ENCODE data around the gene SSBP2.

Gene SSBP2

GRCh38 chr5:81751009-81751835 is at the start of gene SSBP2:
Gene SSBP2, minus strand, starts transcription at chr5:81751097. Its CDS starts 55 bp downstream, at chr5:81751042.
- DNase-seq (ENCODE audit: low read depth), result peak; percentile 92
- no peak for TF ChIP-seq CTCF (IDR thresholded peaks at IDR 0.05; ENCODE audit: low read depth, low read length, missing control alignments)

DNA sequence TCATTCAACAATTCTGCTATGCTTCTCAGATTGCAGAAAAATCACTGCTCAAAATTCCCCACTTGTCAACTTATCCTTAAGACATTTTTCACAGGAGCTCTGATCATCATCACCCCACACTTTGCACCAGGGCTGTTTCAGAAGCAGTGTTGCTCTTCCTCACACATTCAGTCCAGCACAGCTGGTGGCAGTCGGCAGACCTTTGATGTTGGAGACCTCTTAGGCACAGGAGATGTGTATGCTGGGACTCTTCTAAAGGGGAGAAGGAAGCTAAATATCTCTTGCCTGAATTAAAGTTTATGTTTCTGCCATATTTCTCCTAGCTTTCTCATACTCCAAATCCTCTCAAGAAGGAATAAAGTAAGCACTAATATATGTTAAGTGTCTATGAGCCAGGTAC is 44.8 kb upstream of the SSBP2 start:
- no peak for TF ChIP-seq CTCF (IDR thresholded peaks at IDR 0.05; ENCODE audit: low read depth, low read length, missing control alignments)
- H3K4me3 ChIP-seq (ENCODE audit: low read depth, low read length), result no peak overlapping the region
- no peak for DNase-seq (ENCODE audit: low read depth)

More at GRCh38 chr5:81751009-81751835, at the start of gene SSBP2:
- peak within 1 kb of the TSS; percentile 93 for H3K4me3 ChIP-seq (ENCODE audit: low read depth, low read length)

DNA sequence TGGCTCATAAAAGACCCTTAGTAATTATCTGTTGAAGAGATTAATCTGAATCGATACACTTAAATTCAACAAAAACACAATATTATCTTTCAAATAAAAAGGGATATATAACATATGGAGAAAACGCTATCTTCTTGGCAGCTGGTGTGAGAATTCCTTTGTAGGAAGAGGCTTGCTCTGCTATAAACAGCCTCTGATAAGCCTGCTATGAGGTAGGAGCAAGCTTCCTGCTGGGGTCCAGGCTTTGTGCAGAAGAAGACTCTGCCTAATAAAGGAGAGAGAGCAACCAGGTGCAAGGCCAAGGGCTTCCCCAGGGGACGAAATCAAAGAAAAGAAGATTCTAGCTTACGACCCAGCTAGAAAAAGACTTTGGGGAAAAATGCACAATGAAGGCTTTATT is 43.3 kb upstream of the SSBP2 start:
- no peak overlapping the region for H3K4me3 ChIP-seq (ENCODE audit: low read depth, low read length)
- TF ChIP-seq CTCF (IDR thresholded peaks at IDR 0.05; ENCODE audit: low read depth, low read length, missing control alignments), result no peak
- no peak for DNase-seq (ENCODE audit: low read depth)

- TF ChIP-seq CTCF (IDR thresholded peaks at IDR 0.05; ENCODE audit: low read depth, low read length, missing control alignments), result no peak
- H3K4me3 ChIP-seq (ENCODE audit: low read depth, low read length), result no peak overlapping the region
- DNase-seq (ENCODE audit: low read depth), result no peak
These were observed 39.4 kb upstream of the SSBP2 start for GRCh38 chr5:81790336-81790735.

GRCh38 chr5:81789033-81789432 is 38.1 kb upstream of the SSBP2 start:
- DNase-seq (ENCODE audit: low read depth), result no peak
- no peak overlapping the region for H3K4me3 ChIP-seq (ENCODE audit: low read depth, low read length)
- TF ChIP-seq CTCF (IDR thresholded peaks at IDR 0.05; ENCODE audit: low read depth, low read length, missing control alignments), result no peak

- DNase-seq (ENCODE audit: low read depth), result no peak
- TF ChIP-seq CTCF (IDR thresholded peaks at IDR 0.05; ENCODE audit: low read depth, low read length, missing control alignments), result no peak
- H3K4me3 ChIP-seq (ENCODE audit: low read depth, low read length), result no peak overlapping the region
These were observed 37.4 kb upstream of the SSBP2 start for GRCh38 chr5:81788329-81788728.

Measured in GM12864 (cell line).